Ovary (tissue), 9 donors: ENCODE results near the gene NADSYN1. TPM values are rescaled to one million over a fixed set of nuclear protein-coding genes. Genes with fewer than 3 reads are reported as not detected.

Source experiments
- DNase-seq, 5 donors: peaks; one replicate each; pipeline ENCODE4 v3.0.0-alpha.2; 2019 to 2020
- H3K27ac ChIP-seq, 2 donors: fragments of 200-600 bp; one replicate each; pipeline versions ENCODE4 v1.5.1 to v1.8.0; 2019 to 2022
- H3K27me3 ChIP-seq: fragments of 200-600 bp; one replicate; pipeline ENCODE4 v1.8.0; 2022
- H3K36me3 ChIP-seq: fragments of 200-600 bp; sonication (generic); one replicate; pipeline ENCODE4 v1.5.1; 2019
- H3K4me1 ChIP-seq: one replicate; pipeline ENCODE4 v1.8.1; 2013; ENCODE audit warnings: mild to moderate bottlenecking, moderate library complexity; ENCODE audit not compliant: insufficient read depth
- H3K4me3 ChIP-seq: fragments of 200-600 bp; sonication (generic); one replicate; pipeline ENCODE4 v1.5.1; 2017
- H3K9me3 ChIP-seq, 2 donors: fragments of 200-600 bp in 1 of 2; sonication (generic) in 1 of 2; one replicate each; pipeline versions ENCODE4 v1.5.1 to v1.8.1; 2013 to 2019; ENCODE audit warnings: mild to moderate bottlenecking in 1 of 2, moderate library complexity in 1 of 2
- EP300 ChIP-seq: sonication (generic); formaldehyde crosslinking; IDR thresholded peaks from one replicate; pipeline ENCODE4 v1.6.1; 2017; ENCODE audit warnings: antibody characterized with exemption
- POLR2A ChIP-seq: fragments of 450-650 bp; IDR thresholded peaks from one replicate; pipeline ENCODE4 v1.6.1; 2017; ENCODE audit warnings: antibody characterized with exemption, mild to moderate bottlenecking, moderate library complexity
- WGBS, 3 donors: extraction: QIAGEN DNeasy Blood & Tissue Kit in 1 of 3; methylation state at CpG; one replicate each; pipeline versions ENCODE4 v1.1.5 to v1.1.7; 2013 to 2017; 5-methylcytosine and 5-hydroxymethylcytosine counted together
- intact Hi-C, 4 donors: fragments of 100-400 bp; cut with DNase I; formaldehyde crosslinking; loops; one replicate each; pipeline versions ENCODE4 v1.11.0 to v1.15.1; 2022 to 2023
- polyA plus RNA-seq, 2 donors: library from polyadenylated mRNA; stranded (reverse); fragments of 200-250 nt in 1 of 2; fragments of 350-450 nt in 1 of 2; fragmentation: Illumina TruSeq in 1 of 2; extraction: RNeasy Lipid Tissue Mini Kit (QIAGEN cat#74804) in 1 of 2; gene quantifications; one replicate each; pipeline ENCODE4 v1.2.3, GENCODE V29; 2013 to 2014
- total RNA-seq, 7 donors: library from RNA; depleted of rRNA in 2 of 7; stranded (reverse); fragments of >200 nt in 2 of 7; fragmentation: NEBNext Ultra II Directional in 3 of 7; extraction: Animal tissue kit (Norgen Biotek cat#: 25700) in 3 of 7; gene quantifications; one replicate each; pipeline versions ENCODE4 v1.1.0 to v1.2.4, GENCODE V29; 2016 to 2023
- TF ChIP-seq, protein P1 (sequence below), 3 donors: fragments of 450-650 bp in 2 of 3; fragments of 200-600 bp in 1 of 3; IDR thresholded peaks; one replicate each; pipeline versions ENCODE4 v1.5.1 to v1.8.0; 2016 to 2022; ENCODE audit warnings: antibody characterized with exemption in 3 of 3, mild to moderate bottlenecking in 1 of 3
- donor health status: DM: no; HTN: no; CAD: no; lungs with moderate emphysema.
- donor health status: DM: no; HTN: no; CAD: no.
- donor health status: Bipolar disorder and iron deficiency.
- donor health status: DM: yes; HTN: yes; CAD: no.
- donor health status: DM: no; HTN: no; CAD: no.
- donor health status: DM: yes; HTN: yes; CAD: no.

The NADSYN1 gene
- total and polyA plus RNA-seq, 9 donors: 30.8 to 69.0 (median 49.6) TPM

DNA sequence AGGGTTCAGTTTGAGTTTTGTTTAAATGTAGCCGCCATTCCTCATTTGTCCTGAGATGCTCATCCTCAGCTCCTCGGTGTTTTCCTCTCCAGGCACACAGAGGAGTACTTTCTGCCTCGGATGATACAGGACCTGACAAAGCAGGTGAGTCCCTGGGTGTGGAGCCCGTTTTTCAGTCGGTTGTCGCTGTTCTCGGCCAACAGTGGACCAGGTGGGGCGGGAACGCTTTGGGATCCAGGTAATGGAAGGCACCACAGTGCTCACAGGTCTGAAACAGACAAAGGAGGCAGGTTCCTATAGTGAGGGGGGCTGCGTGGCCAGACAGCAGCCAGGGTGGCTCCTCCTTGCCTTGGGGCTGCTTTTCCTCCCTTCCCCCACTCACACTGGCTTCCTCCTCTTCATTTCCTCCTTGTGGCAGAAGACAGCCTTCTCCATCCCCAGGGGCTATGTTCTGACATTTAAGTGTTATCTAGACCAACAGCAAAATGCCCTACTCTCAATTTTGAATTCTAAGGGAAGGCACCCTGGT lies 19.4 kb downstream of the NADSYN1 start:
- no peaks in the 10 kb centered on the region for H3K27me3 ChIP-seq
- no peaks in the 10 kb centered on the region for H3K36me3 ChIP-seq
- no peak for DNase-seq
- 86 to 95% (median 89%) methylated on average over 10 of the region's 10 CpGs for WGBS, 3 donors
- H3K9me3 ChIP-seq: no peaks in the 10 kb centered on the region
- intact Hi-C loops: no loop called here
- no peaks in the 10 kb centered on the region for H3K4me1 ChIP-seq
- no peak overlapping the region for H3K4me3 ChIP-seq
- TF ChIP-seq, protein P1, sequence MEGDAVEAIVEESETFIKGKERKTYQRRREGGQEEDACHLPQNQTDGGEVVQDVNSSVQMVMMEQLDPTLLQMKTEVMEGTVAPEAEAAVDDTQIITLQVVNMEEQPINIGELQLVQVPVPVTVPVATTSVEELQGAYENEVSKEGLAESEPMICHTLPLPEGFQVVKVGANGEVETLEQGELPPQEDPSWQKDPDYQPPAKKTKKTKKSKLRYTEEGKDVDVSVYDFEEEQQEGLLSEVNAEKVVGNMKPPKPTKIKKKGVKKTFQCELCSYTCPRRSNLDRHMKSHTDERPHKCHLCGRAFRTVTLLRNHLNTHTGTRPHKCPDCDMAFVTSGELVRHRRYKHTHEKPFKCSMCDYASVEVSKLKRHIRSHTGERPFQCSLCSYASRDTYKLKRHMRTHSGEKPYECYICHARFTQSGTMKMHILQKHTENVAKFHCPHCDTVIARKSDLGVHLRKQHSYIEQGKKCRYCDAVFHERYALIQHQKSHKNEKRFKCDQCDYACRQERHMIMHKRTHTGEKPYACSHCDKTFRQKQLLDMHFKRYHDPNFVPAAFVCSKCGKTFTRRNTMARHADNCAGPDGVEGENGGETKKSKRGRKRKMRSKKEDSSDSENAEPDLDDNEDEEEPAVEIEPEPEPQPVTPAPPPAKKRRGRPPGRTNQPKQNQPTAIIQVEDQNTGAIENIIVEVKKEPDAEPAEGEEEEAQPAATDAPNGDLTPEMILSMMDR (IDR thresholded peaks at IDR 0.05): no peak
- no peak for TF ChIP-seq EP300
- no peak for TF ChIP-seq POLR2A
- no peak overlapping the region for H3K27ac ChIP-seq

- Histone ChIP-seq H3K4me1 (no peaks in the 10 kb centered on the region), H3K36me3 (no peaks in the 10 kb centered on the region), H3K27ac (no peak overlapping the region), H3K9me3 (no peaks in the 10 kb centered on the region), H3K4me3 (no peak overlapping the region), H3K27me3 (no peaks in the 10 kb centered on the region)
- no peak for DNase-seq
- intact Hi-C loops: no loop called here
- 96% methylated on average over 30 to 33 of the region's 33 CpGs for WGBS, 3 donors
- TF ChIP-seq, protein P1 (IDR thresholded peaks at IDR 0.05): no peak
- TF ChIP-seq EP300: no peak
Observed at GRCh38 chr11:71472941-71473792, 20.2 kb downstream of the NADSYN1 start.

DNA sequence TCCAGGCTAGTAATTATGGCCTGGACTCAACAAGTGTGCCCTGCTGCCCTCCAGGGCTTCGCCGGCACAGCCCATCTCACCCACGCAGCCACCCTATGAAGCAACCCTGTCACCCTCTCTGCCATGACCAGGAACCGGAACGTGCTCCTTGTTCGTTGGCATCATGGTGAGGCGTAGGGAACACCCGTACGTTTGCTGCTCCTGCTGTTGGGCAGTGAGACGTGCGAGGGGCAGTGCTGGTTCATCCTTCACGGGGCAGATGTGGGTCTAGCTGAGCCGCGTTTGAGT lies 20.7 kb downstream of the NADSYN1 start:
- 95 to 97% (median 95%) methylated on average over 14 of the region's 14 CpGs for WGBS, 3 donors
- Histone ChIP-seq H3K4me1 (no peaks in the 10 kb centered on the region), H3K9me3 (no peaks in the 10 kb centered on the region), H3K36me3 (no peaks in the 10 kb centered on the region), H3K4me3 (no peak overlapping the region), H3K27me3 (no peaks in the 10 kb centered on the region), H3K27ac (no peak overlapping the region)
- TF ChIP-seq EP300 (no peak), POLR2A (no peak)
- TF ChIP-seq, protein P1 (IDR thresholded peaks at IDR 0.05): no peak
- no peak for DNase-seq
- intact Hi-C loops: no loop called here

DNA sequence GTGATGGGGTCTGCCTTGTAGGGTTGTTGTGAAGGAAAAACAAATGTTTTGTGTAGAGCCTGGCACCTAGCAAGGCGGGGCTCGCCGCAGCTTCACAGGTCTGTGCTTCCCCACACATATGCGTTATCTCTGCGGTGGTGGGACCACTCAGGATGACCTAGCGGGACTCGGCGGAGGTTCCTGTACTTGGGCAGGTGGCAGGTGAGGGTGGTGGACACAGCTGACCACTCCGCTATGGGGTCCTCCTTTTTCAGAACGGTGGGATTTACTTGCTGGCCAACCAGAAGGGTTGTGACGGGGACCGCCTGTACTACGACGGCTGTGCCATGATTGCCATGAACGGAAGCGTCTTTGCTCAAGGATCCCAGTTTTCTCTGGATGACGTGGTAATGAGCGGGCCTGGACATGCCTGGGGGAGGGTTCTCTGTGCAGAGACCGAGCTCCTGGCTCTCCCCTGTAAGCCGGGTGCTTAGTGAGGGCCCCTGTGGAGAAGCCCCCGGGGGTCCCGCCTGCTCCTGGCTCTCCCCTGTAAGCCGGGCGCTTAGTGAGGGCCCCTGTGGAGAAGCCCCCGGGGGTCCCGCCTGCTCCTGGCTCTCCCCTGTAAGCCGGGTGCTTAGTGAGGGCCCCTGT lies 21.3 kb downstream of the NADSYN1 start:
- H3K9me3 ChIP-seq: no peaks in the 10 kb centered on the region
- no peaks in the 10 kb centered on the region for H3K36me3 ChIP-seq
- DNase-seq: no peak
- TF ChIP-seq, protein P1 (IDR thresholded peaks at IDR 0.05): no peak
- TF ChIP-seq EP300: no peak
- TF ChIP-seq POLR2A: no peak
- H3K4me3 ChIP-seq: no peak overlapping the region
- H3K4me1 ChIP-seq: no peaks in the 10 kb centered on the region
- no peak overlapping the region for H3K27ac ChIP-seq
- intact Hi-C loops: no loop called here
- WGBS, 3 donors: 93 to 97% (median 96%) methylated on average over 26 to 27 of the region's 27 CpGs
- no peaks in the 10 kb centered on the region for H3K27me3 ChIP-seq
